Measurements from ENCODE around the gene MLXIP. TPM values are rescaled to one million over a fixed set of nuclear protein-coding genes. Genes with fewer than 3 reads are reported as not detected.

The MLXIP gene
- total and polyA plus RNA-seq, 2 of the 8 experiments (the other 6 are each of a cell fraction or from before 2014, with no cell fraction given) = 5.5 to 40.5 TPM

DNA sequence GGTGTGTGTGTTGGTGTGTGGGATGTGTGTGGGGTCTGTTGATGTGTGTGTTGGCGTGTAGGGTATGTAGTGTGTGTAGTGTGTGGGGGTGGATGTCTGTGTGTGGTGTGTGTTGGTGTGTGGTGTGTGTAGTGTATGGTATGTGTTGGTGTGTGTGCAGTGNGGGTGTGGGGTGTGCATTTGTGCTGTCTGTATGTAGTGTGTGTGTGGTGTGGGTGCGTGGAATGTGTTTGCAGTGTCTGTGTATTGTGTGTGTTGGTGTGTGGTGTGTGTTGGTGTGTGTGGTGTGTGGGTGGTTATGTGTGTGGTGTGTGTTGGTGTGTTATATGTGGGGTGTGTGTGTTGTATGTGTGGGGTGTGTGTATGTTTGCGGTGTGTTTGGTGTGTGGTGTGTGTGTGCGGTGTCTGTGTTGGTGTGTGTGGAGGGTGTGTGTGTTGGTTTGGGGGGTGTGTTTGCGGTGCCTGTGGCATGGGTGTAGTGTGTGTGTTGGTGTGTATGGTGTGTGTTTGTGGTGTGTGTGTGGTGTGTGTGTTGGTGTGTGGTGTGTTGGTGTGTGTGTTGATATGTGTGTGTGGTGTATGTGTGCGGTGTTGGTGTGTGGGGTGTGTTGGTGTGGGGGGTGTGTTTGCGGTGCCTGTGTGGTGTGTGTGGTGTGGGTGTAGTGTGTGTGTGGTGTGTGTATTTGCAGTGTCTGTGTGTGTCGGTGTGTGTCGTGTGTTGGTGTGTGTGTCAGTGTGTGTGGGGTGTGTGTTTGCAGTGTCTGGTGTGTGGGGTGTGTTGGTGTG is 14.7 kb downstream of the MLXIP start:
- 94% methylated on average over 9 of the region's 9 CpGs; no CpG with 5 or more reads in 1 of the 2 experiments for WGBS, 2 experiments (ENCODE audit: extremely low coverage in 1 of 2, insufficient coverage in 1 of 2, insufficient read length in 1 of 2, insufficient replicate concordance in 2 of 2, low coverage in 1 of 2, low lambda C conversion rate in 2 of 2, missing lambda C conversion rate in 1 of 2)
- Histone ChIP-seq H3K23ac (ENCODE audit: insufficient read length) (peak overlapping the region; percentile 60), H3K4me3 (ENCODE audit: extremely low read depth in 1 of 4, insufficient read depth in 2 of 4, low read depth in 3 of 4, low read length in 4 of 4) (no peak overlapping the region), H2BK120ac (replicated peaks; ENCODE audit: low read depth, low read length) (no peak overlapping the region), H3K9ac (replicated peaks in 1 of 4; ENCODE audit: extremely low read depth in 1 of 4, low read depth in 3 of 4, low read length in 3 of 4) (peak overlapping the region in 1 of 4 experiments; percentile 13; a peak in 1 of 7 replicates), H3K79me1 (ENCODE audit: low read depth, low read length) (peaks cover 27% of the 10 kb centered on the region), H2AFZ (ENCODE audit: low read length) (no peak overlapping the region), H3K9me3 (ENCODE audit: insufficient read depth in 2 of 2, low read depth in 1 of 2, low read length in 1 of 2) (no peaks in the 10 kb centered on the region), H2BK12ac (ENCODE audit: low read depth, low read length) (peak overlapping the region; percentile 20; the same call in 1 of the 2 replicates), H3K14ac (ENCODE audit: insufficient read length) (no peak overlapping the region), H2AK5ac (ENCODE audit: low read depth, low read length) (peak overlapping the region; percentile 98; the same call in 1 of the 2 replicates), H3K4me2 (ENCODE audit: insufficient read depth in 1 of 2, low read depth in 2 of 2, low read length in 2 of 2) (no peak overlapping the region), H2BK15ac (ENCODE audit: low read length) (peak overlapping the region; percentile 13; the same call in 1 of the 2 replicates), H3K18ac (ENCODE audit: extremely low read depth, low read length) (no peak overlapping the region), H3K56ac (replicated peaks; ENCODE audit: insufficient read length, low read depth, low read length) (peak overlapping the region; percentile 100), H3K27me3 (replicated peaks in 1 of 4; ENCODE audit: control insufficient read depth in 3 of 4, extremely low read depth in 1 of 4, insufficient read depth in 3 of 4, low read length in 3 of 4) (no peaks in the 10 kb centered on the region; a peak in 1 of 7 replicates), H3K4me1 (replicated peaks in 1 of 4; ENCODE audit: control insufficient read depth in 3 of 4, insufficient read depth in 4 of 4, low read length in 3 of 4) (no peaks in the 10 kb centered on the region; a peak in 1 of 7 replicates), H3K23me2 (ENCODE audit: low read depth, low read length) (peaks cover 25% of the 10 kb centered on the region; the same call in 1 of the 2 replicates), H4K5ac (ENCODE audit: insufficient read length, low read depth, low read length) (no peak overlapping the region), H2BK5ac (ENCODE audit: low read depth, low read length) (peak overlapping the region; percentile 28; the same call in 1 of the 2 replicates), H2BK20ac (ENCODE audit: low read length) (no peak overlapping the region; the same call in 1 of the 2 replicates), H4K91ac (replicated peaks; ENCODE audit: insufficient read length, low read length) (peak overlapping the region; percentile 85), H3K27ac (ENCODE audit: low read depth, low read length) (no peak overlapping the region), H3K79me2 (ENCODE audit: control insufficient read depth in 1 of 2, insufficient read depth in 2 of 2, low read length in 2 of 2) (peaks cover 5 to 16% of the 10 kb centered on the region in 2 experiments; a peak in 3 of 4 replicates), H3K4ac (replicated peaks; ENCODE audit: insufficient read length, low read depth, low read length) (peak overlapping the region; percentile 85), H4K20me1 (replicated peaks in 1 of 2; ENCODE audit: control insufficient read depth in 1 of 2, insufficient read depth in 2 of 2, low read length in 2 of 2) (peaks cover 2 to 25% of the 10 kb centered on the region in 2 experiments), H3K36me3 (ENCODE audit: control insufficient read depth in 2 of 4, insufficient read depth in 4 of 4, low read length in 3 of 4) (no peaks in the 10 kb centered on the region; a peak in 1 of 8 replicates), H4K8ac (ENCODE audit: extremely low read depth, insufficient read depth, low read length) (peak overlapping the region; percentile 63; the same call in 1 of the 2 replicates)
- DNase-seq (ENCODE audit: low read depth in 1 of 2, low spot score in 2 of 2) (no peak), FAIRE-seq (no peak)
- POLR2A ChIA-PET (ENCODE audit: partially characterized antibody) = no interaction called here
- CTCF ChIA-PET (ENCODE audit: partially characterized antibody) = interaction anchor here (8.0 kb wide), 1 partner anchor 30 kb away, joined by 52 read pairs; no protein-coding TSS in a partner anchor
- TF ChIP-seq ZNF274 (IDR thresholded peaks at IDR 0.05; ENCODE audit: borderline replicate concordance, extremely low read depth, low read length) (no peak), POLR2A (IDR thresholded peaks at IDR 0.05; ENCODE audit: control extremely low read depth in 1 of 2, low read depth in 2 of 2, low read length in 2 of 2) (no peak), KDM1A (IDR thresholded peaks at IDR 0.05; ENCODE audit: borderline replicate concordance, low read length) (no peak), CHD1 (IDR thresholded peaks at IDR 0.05; ENCODE audit: low read depth, low read length) (no peak), RXRA (IDR thresholded peaks at IDR 0.05; ENCODE audit: insufficient read depth, low read depth, low read length) (no peak), TEAD4 (IDR thresholded peaks at IDR 0.05; ENCODE audit: low read depth, low read length) (no peak), CEBPB (IDR thresholded peaks at IDR 0.05; ENCODE audit: low read depth, low read length) (no peak), SP2 (IDR thresholded peaks at IDR 0.05; ENCODE audit: low read length) (no peak), SP1 (IDR thresholded peaks at IDR 0.05; ENCODE audit: low read depth, low read length) (no peak), KDM5A (IDR thresholded peaks at IDR 0.05; ENCODE audit: low read length) (no peak), MAFK (IDR thresholded peaks at IDR 0.05; ENCODE audit: low read depth, low read length) (no peak)
- TF ChIP-seq, protein P1, sequence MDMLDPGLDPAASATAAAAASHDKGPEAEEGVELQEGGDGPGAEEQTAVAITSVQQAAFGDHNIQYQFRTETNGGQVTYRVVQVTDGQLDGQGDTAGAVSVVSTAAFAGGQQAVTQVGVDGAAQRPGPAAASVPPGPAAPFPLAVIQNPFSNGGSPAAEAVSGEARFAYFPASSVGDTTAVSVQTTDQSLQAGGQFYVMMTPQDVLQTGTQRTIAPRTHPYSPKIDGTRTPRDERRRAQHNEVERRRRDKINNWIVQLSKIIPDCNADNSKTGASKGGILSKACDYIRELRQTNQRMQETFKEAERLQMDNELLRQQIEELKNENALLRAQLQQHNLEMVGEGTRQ (IDR thresholded peaks at IDR 0.05; ENCODE audit: low read length) = no peak
